ENCODE results near the gene GLCCI1.

DNA sequence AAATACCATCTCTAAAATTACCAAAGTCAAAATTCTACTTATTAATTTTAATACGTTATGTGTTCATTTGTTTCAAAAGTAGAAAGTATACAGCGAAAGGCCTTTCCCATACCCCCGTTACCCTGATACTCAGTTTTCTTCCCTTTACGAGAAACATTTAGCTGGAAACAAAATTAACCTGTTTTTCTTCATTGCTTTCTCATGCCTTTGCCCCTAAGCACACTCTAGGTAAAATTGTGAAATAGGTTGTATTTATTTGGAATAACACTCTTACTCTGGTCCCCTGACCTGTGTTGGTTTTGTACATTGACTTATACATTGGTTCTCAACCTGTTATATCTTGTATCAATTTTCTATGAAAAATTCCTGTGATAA is 47.1 kb downstream of the GLCCI1 start:
- TF ChIP-seq GATA3 (IDR thresholded peaks at IDR 0.05; ENCODE audit: low read depth, low read length) (no peak), GATA2 (IDR thresholded peaks at IDR 0.05; ENCODE audit: low read depth, low read length) (no peak)

All from SH-SY5Y (cell line).